Activated CD8-positive, alpha-beta T cell treated with anti-CD3 and anti-CD28 coated beads for 36 hours (primary cell): ENCODE data around the gene MALAT1. TPM values are rescaled to one million over a fixed set of nuclear protein-coding genes. Genes with fewer than 3 reads are reported as not detected.

ENCODE experiments used
- ATAC-seq: fragments of 200-7000 bp; cut with Tn5 transposase; one replicate; pipeline ENCODE4 v1.10.0; 2021; ENCODE audit warnings: mild to moderate bottlenecking, moderate library complexity
- CTCF ChIA-PET: fragments of 350-600 bp; sonication (Branson Sonifier 250); formaldehyde crosslinking; loops from one replicate; lab custom pipeline; 2021; ENCODE audit warnings: antibody characterized with exemption; lab: Charles Lee
- POLR2A ChIA-PET: fragments of 350-600 bp; sonication (Branson Sonifier 250); formaldehyde crosslinking; loops from one replicate; lab custom pipeline; 2021; ENCODE audit warnings: antibody characterized with exemption; lab: Charles Lee
- DNase-seq: peaks from one replicate; pipeline ENCODE4 v3.0.0-alpha.2; 2020
- H3K27ac Mint-ChIP-seq: one replicate; pipeline ENCODE4 v1.8.0; 2021; ENCODE audit warnings: mild to moderate bottlenecking, mixed read lengths
- H3K27me3 Mint-ChIP-seq: one replicate; pipeline ENCODE4 v1.8.0; 2021; ENCODE audit warnings: mixed read lengths
- H3K36me3 Mint-ChIP-seq: one replicate; pipeline ENCODE4 v1.8.0; 2021; ENCODE audit warnings: low read depth, mixed read lengths
- H3K4me1 Mint-ChIP-seq: one replicate; pipeline ENCODE4 v1.8.0; 2021; ENCODE audit warnings: low read depth, mixed read lengths
- H3K4me3 Mint-ChIP-seq: one replicate; pipeline ENCODE4 v1.8.0; 2021; ENCODE audit warnings: mild to moderate bottlenecking, moderate library complexity, mixed read lengths
- H3K9me3 Mint-ChIP-seq: one replicate; pipeline ENCODE4 v1.8.0; 2021; ENCODE audit warnings: mixed read lengths
- CTCF ChIP-seq: fragments of 200-600 bp; IDR thresholded peaks from one replicate; pipeline ENCODE4 v1.8.0; 2022; ENCODE audit warnings: antibody characterized with exemption, mild to moderate bottlenecking
- intact Hi-C: fragments of 100-400 bp; cut with micrococcal nuclease; formaldehyde crosslinking; loops from one replicate; pipeline ENCODE4 v1.10.0; 2022
- total RNA-seq, 2 experiments: library from RNA; stranded (reverse); gene quantifications; one replicate each; pipeline ENCODE4 v1.2.3, GENCODE V29; 2021

Gene MALAT1
- total RNA-seq, 2 experiments from 2014 or later = 3,856 to 3,869 TPM

GRCh38 chr11:65501186-65501471, 2.3 kb downstream of the MALAT1 start:
- peaks cover 1% of the 10 kb centered on the region for H3K36me3 Mint-ChIP-seq
- no peak overlapping the region for H3K27ac Mint-ChIP-seq
- ChIA-PET POLR2A (interaction anchor here (1.4 to 36.2 kb wide), 14 partner anchors 8 to 239 kb away, joined by 3 to 4842 read pairs (median 30); partner anchors contain the start of genes FAM89B, FRMD8, LTBP3 and NEAT1), CTCF (interaction anchor here (2.0 to 16.5 kb wide), 3 partner anchors 10 to 82 kb away, joined by 9 to 448 read pairs (median 9); partner anchors contain the start of gene NEAT1)
- ATAC-seq (no peak), DNase-seq (no peak)
- no peaks in the 10 kb centered on the region for H3K9me3 Mint-ChIP-seq
- TF ChIP-seq CTCF = no peak
- intact Hi-C loops = loop anchor here (2.0 kb wide), 1 partner anchor 76 kb away; no protein-coding TSS in a partner anchor
- no peaks in the 10 kb centered on the region for H3K27me3 Mint-ChIP-seq
- no peak overlapping the region for H3K4me3 Mint-ChIP-seq
- peaks cover 27% of the 10 kb centered on the region for H3K4me1 Mint-ChIP-seq

GRCh38 chr11:65501472-65502273, 2.8 kb downstream of the MALAT1 start:
- no peaks in the 10 kb centered on the region for H3K9me3 Mint-ChIP-seq
- TF ChIP-seq CTCF = no peak
- POLR2A ChIA-PET = interaction anchor here (0.6 to 36.2 kb wide), 26 partner anchors 7 to 240 kb away, joined by 3 to 4842 read pairs (median 6); partner anchors contain the start of genes DPF2, FAM89B, FRMD8 and MAP3K11
- peaks cover 28% of the 10 kb centered on the region for H3K4me1 Mint-ChIP-seq
- CTCF ChIA-PET = interaction anchor here (1.6 to 16.5 kb wide), 4 partner anchors 9 to 82 kb away, joined by 6 to 448 read pairs (median 9); partner anchors contain the start of gene NEAT1
- H3K4me3 Mint-ChIP-seq = no peak overlapping the region
- no peaks in the 10 kb centered on the region for H3K27me3 Mint-ChIP-seq
- H3K27ac Mint-ChIP-seq = no peak overlapping the region
- peaks cover 1% of the 10 kb centered on the region for H3K36me3 Mint-ChIP-seq
- DNase-seq (no peak), ATAC-seq (no peak)
- intact Hi-C loops = loop anchor here (2.0 kb wide), 2 partner anchors 77 to 119 kb away; partner anchors contain the start of gene SLC25A45

- no peaks in the 10 kb centered on the region for H3K9me3 Mint-ChIP-seq
- H3K27me3 Mint-ChIP-seq = no peaks in the 10 kb centered on the region
- DNase-seq = no peak
- TF ChIP-seq CTCF = no peak
- peaks cover 31% of the 10 kb centered on the region for H3K4me1 Mint-ChIP-seq
- CTCF ChIA-PET = interaction anchor here (0.9 to 16.5 kb wide), 5 partner anchors 9 to 114 kb away, joined by 3 to 448 read pairs (median 9); partner anchors contain the start of genes NEAT1 and PCNX3
- intact Hi-C loops = loop anchor here (2.0 kb wide), 1 partner anchor 119 kb away; the partner anchor contains the start of gene SLC25A45
- no peak overlapping the region for H3K4me3 Mint-ChIP-seq
- peaks cover 4% of the 10 kb centered on the region for H3K36me3 Mint-ChIP-seq
- ATAC-seq = no peak
- POLR2A ChIA-PET = interaction anchor here (0.6 to 36.2 kb wide), 25 partner anchors 7 to 240 kb away, joined by 3 to 4842 read pairs (median 6); partner anchors contain the start of genes DPF2, FAM89B, FRMD8 and MAP3K11
- H3K27ac Mint-ChIP-seq = no peak overlapping the region
These were observed 3.4 kb downstream of the MALAT1 start for GRCh38 chr11:65502274-65502554.

- POLR2A ChIA-PET = interaction anchor here (0.6 to 36.2 kb wide), 27 partner anchors 6 to 241 kb away, joined by 3 to 4842 read pairs (median 5); partner anchors contain the start of genes DPF2, FAM89B, FRMD8 and MAP3K11
- no peak for DNase-seq
- no peak for TF ChIP-seq CTCF
- no peaks in the 10 kb centered on the region for H3K9me3 Mint-ChIP-seq
- H3K4me1 Mint-ChIP-seq = peaks cover 36% of the 10 kb centered on the region
- H3K27me3 Mint-ChIP-seq = no peaks in the 10 kb centered on the region
- no peak overlapping the region for H3K27ac Mint-ChIP-seq
- CTCF ChIA-PET = interaction anchor here (0.9 to 16.5 kb wide), 5 partner anchors 8 to 113 kb away, joined by 3 to 448 read pairs (median 9); partner anchors contain the start of genes NEAT1 and PCNX3
- H3K36me3 Mint-ChIP-seq = peaks cover 9% of the 10 kb centered on the region
- intact Hi-C loops = loop anchor here (2.0 kb wide), 1 partner anchor 120 kb away; the partner anchor contains the start of gene SLC25A45
- no peak overlapping the region for H3K4me3 Mint-ChIP-seq
- no peak for ATAC-seq
These were observed 3.9 kb downstream of the MALAT1 start for GRCh38 chr11:65502555-65503367.
